Tibial nerve (tissue), 4 donors: Measurements from ENCODE around the gene ASMTL.

Source experiments
- EP300 ChIP-seq, 2 donors: sonication (generic); formaldehyde crosslinking; IDR thresholded peaks; one replicate each; pipeline ENCODE4 v1.6.1; 2017; ENCODE audit warnings: antibody characterized with exemption in 2 of 2, mild to moderate bottlenecking in 1 of 2
- POLR2A ChIP-seq, 2 donors: fragments of 450-650 bp; IDR thresholded peaks; one replicate each; pipeline ENCODE4 v1.6.1; 2017; ENCODE audit warnings: antibody characterized with exemption in 2 of 2, mild to moderate bottlenecking in 2 of 2, moderate library complexity in 2 of 2
- TF ChIP-seq, protein P1 (sequence below), 5 experiments: fragments of 200-600 bp in 3 of 5; fragments of 450-650 bp in 2 of 5; sonication (generic) in 3 of 5; IDR thresholded peaks; one replicate each; pipeline ENCODE4 v1.5.1; 2016 to 2019; ENCODE audit warnings: antibody characterized with exemption in 5 of 5, mild to moderate bottlenecking in 3 of 5, moderate library complexity in 2 of 5

- TF ChIP-seq, protein P1, sequence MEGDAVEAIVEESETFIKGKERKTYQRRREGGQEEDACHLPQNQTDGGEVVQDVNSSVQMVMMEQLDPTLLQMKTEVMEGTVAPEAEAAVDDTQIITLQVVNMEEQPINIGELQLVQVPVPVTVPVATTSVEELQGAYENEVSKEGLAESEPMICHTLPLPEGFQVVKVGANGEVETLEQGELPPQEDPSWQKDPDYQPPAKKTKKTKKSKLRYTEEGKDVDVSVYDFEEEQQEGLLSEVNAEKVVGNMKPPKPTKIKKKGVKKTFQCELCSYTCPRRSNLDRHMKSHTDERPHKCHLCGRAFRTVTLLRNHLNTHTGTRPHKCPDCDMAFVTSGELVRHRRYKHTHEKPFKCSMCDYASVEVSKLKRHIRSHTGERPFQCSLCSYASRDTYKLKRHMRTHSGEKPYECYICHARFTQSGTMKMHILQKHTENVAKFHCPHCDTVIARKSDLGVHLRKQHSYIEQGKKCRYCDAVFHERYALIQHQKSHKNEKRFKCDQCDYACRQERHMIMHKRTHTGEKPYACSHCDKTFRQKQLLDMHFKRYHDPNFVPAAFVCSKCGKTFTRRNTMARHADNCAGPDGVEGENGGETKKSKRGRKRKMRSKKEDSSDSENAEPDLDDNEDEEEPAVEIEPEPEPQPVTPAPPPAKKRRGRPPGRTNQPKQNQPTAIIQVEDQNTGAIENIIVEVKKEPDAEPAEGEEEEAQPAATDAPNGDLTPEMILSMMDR (IDR thresholded peaks at IDR 0.05), result no peak
- TF ChIP-seq POLR2A (IDR thresholded peaks at IDR 0.05) (no peak), EP300 (IDR thresholded peaks at IDR 0.05) (no peak)
These were observed 3.2 kb upstream of the ASMTL start for GRCh38 chrX:1455948-1456280.
